Liver (tissue), 9 donors: Measurements from ENCODE around the gene SEPTIN2. TPM values are rescaled to one million over a fixed set of nuclear protein-coding genes. Genes with fewer than 3 reads are reported as not detected.

Experiments used
- DNase-seq: peaks from one replicate; pipeline ENCODE4 v3.0.0-alpha.2; 2017; ENCODE audit warnings: low spot score
- H3K27ac ChIP-seq, 2 donors: one replicate each; pipeline ENCODE4 v1.7.0; 2013; ENCODE audit warnings: inconsistent platforms in 2 of 2, low read length in 2 of 2, control low read depth in 1 of 2, low read depth in 1 of 2, mild to moderate bottlenecking in 1 of 2
- H3K27me3 ChIP-seq, 4 donors: one replicate each; pipeline versions ENCODE4 v1.6.1 to v1.7.0; 2013; ENCODE audit warnings: low read length in 3 of 4, inconsistent platforms in 1 of 4, mild to moderate bottlenecking in 1 of 4, moderate library complexity in 1 of 4; ENCODE audit not compliant: control insufficient read depth in 4 of 4, insufficient read depth in 4 of 4
- H3K36me3 ChIP-seq, 4 donors: one replicate each; pipeline versions ENCODE4 v1.6.1 to v1.7.0; 2013; ENCODE audit warnings: low read length in 3 of 4, mild to moderate bottlenecking in 3 of 4, low read depth in 1 of 4, moderate library complexity in 1 of 4; ENCODE audit not compliant: control insufficient read depth in 4 of 4, insufficient read depth in 3 of 4
- H3K4me1 ChIP-seq, 4 donors: one replicate each; pipeline versions ENCODE4 v1.6.1 to v1.7.0; 2013; ENCODE audit warnings: low read length in 3 of 4, mild to moderate bottlenecking in 3 of 4, moderate library complexity in 1 of 4; ENCODE audit not compliant: control insufficient read depth in 4 of 4, insufficient read depth in 4 of 4
- H3K4me3 ChIP-seq, 3 donors: one replicate each; pipeline versions ENCODE4 v1.6.1 to v1.7.0; 2013; ENCODE audit warnings: low read length in 3 of 3, control low read depth in 1 of 3, low read depth in 1 of 3, mild to moderate bottlenecking in 1 of 3
- H3K9ac ChIP-seq, 2 donors: one replicate each; pipeline ENCODE4 v1.7.0; 2013; ENCODE audit warnings: low read length in 2 of 2, mild to moderate bottlenecking in 2 of 2, moderate library complexity in 2 of 2, control low read depth in 1 of 2, low read depth in 1 of 2
- H3K9me3 ChIP-seq, 4 donors: one replicate each; pipeline versions ENCODE4 v1.6.1 to v1.7.0; 2013; ENCODE audit warnings: low read length in 3 of 4; ENCODE audit not compliant: control insufficient read depth in 4 of 4
- ATF3 ChIP-seq: IDR thresholded peaks from 2 replicates; pipeline ENCODE4 v1.6.1; 2016; ENCODE audit warnings: antibody characterized with exemption
- EGR1 ChIP-seq, 2 donors: IDR thresholded peaks; 2 replicates each; pipeline ENCODE4 v1.6.1; 2016 to 2018; ENCODE audit warnings: antibody characterized with exemption in 2 of 2, low read depth in 2 of 2
- GABPA ChIP-seq, 2 donors: IDR thresholded peaks in 1 of 2; conservative IDR thresholded peaks in 1 of 2; 2 replicates each; pipeline ENCODE4 v1.6.1; 2016; ENCODE audit warnings: antibody characterized with exemption in 2 of 2, mild to moderate bottlenecking in 1 of 2, moderate library complexity in 1 of 2
- HNF4A ChIP-seq, 2 donors: conservative IDR thresholded peaks; 2 replicates each; pipeline ENCODE4 v1.6.1; 2016; ENCODE audit warnings: antibody characterized with exemption in 2 of 2, mild to moderate bottlenecking in 2 of 2
- MAX ChIP-seq: IDR thresholded peaks from 2 replicates; pipeline ENCODE4 v1.6.1; 2016; ENCODE audit warnings: antibody characterized with exemption
- NR2F2 ChIP-seq: IDR thresholded peaks from 2 replicates; pipeline ENCODE4 v1.6.1; 2016; ENCODE audit warnings: antibody characterized with exemption
- RAD21 ChIP-seq, 2 donors: IDR thresholded peaks; 2 replicates each; pipeline ENCODE4 v1.6.1; 2016; ENCODE audit warnings: antibody characterized with exemption in 2 of 2, mild to moderate bottlenecking in 2 of 2
- RXRA ChIP-seq, 2 donors: IDR thresholded peaks; 2 replicates each; pipeline ENCODE4 v1.6.1; 2017 to 2018; ENCODE audit warnings: antibody characterized with exemption in 2 of 2, mild to moderate bottlenecking in 1 of 2
- SP1 ChIP-seq: IDR thresholded peaks from 2 replicates; pipeline ENCODE4 v1.6.1; 2018; ENCODE audit warnings: antibody characterized with exemption, mild to moderate bottlenecking
- TAF1 ChIP-seq: conservative IDR thresholded peaks from 2 replicates; pipeline ENCODE4 v1.6.1; 2016; ENCODE audit warnings: antibody characterized with exemption, mild to moderate bottlenecking
- YY1 ChIP-seq: IDR thresholded peaks from 2 replicates; pipeline ENCODE4 v1.6.1; 2016; ENCODE audit warnings: antibody characterized with exemption, mild to moderate bottlenecking
- WGBS: extraction: QIAGEN DNeasy Blood & Tissue Kit; methylation state at CpG from one replicate; pipeline ENCODE4 v1.1.7; 2013; 5-methylcytosine and 5-hydroxymethylcytosine counted together
- polyA plus RNA-seq, 2 donors: library from polyadenylated mRNA; stranded (reverse) in 1 of 2; unstranded in 1 of 2; fragments of 200-250 nt in 1 of 2; fragments of >200 nt in 1 of 2; fragmentation: Nextera tagmentation in 1 of 2; extraction: Ambion mirVana in 1 of 2; gene quantifications; one replicate each; pipeline versions ENCODE4 v1.2.1 to v1.2.3, GENCODE V29; 2013 to 2015
- total RNA-seq, 2 donors: library from RNA; depleted of rRNA; stranded (reverse); fragments of >200 nt; gene quantifications; one replicate each; pipeline ENCODE4 v1.2.3, GENCODE V29; 2014
- TF ChIP-seq, protein P1 (sequence below): IDR thresholded peaks from 2 replicates; pipeline ENCODE4 v1.6.1; 2016; ENCODE audit warnings: antibody characterized with exemption
- TF ChIP-seq, protein P2 (sequence below): fragments of 150-350 bp; IDR thresholded peaks from 2 replicates; pipeline ENCODE4 v1.5.1; 2017; ENCODE audit warnings: improper control_type of control experiment, low read depth, low read length; ENCODE audit not compliant: missing input control
- donor health status: healthy.
- donor health status: healthy.
- donor health status: healthy.
- donor health status: healthy.
- donor health status: healthy.

SEPTIN2 gene
- total and polyA plus RNA-seq, 4 donors = 63.7 to 147 (median 96.9) TPM

DNA sequence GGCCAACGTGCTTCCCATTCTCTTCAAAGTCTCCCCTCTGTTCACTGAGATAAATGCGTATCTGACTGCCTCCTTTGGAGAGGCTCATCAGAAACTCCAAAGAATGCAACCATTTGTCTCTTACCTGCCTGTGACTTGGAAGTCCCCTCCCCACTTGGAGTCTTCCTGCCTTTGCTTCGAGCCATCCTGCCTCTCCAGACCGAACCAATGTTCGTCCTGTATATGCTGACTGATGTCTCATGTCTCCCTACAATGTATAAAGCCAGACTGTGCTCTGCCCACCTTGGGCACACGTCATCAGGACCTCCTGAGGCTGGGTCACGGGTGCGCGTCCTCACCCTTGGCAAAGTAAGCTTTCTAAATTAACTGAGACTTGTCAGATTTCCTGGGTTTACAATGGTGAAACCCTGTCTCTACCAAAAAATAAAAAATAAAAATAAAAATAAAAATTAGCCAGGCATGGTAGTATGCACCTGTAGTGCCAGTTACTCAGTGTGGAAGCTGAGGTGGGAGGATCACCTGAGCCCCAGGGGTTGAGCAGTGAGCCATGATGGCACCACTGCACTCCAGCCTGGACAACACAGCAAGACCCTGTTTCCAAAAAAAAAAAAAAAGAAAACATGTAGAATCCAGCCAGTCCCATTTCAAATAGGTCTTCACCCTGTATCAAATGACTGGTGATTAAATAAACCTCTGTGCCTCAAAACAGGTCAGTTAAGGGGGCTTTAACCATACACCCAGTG, 29.2 kb upstream of the SEPTIN2 start:
- Histone ChIP-seq H3K4me1 (peaks cover 4 to 21% (median 15%) of the 10 kb centered on the region in 4 donors), H3K9me3 (no peaks in the 10 kb centered on the region), H3K36me3 (no peaks in the 10 kb centered on the region), H3K9ac (no peak overlapping the region), H3K4me3 (no peak overlapping the region), H3K27ac (no peak overlapping the region), H3K27me3 (no peaks in the 10 kb centered on the region)
- DNase-seq = no peak
- 97% methylated on average over 9 of the region's 9 CpGs for WGBS
- TF ChIP-seq, protein P1, sequence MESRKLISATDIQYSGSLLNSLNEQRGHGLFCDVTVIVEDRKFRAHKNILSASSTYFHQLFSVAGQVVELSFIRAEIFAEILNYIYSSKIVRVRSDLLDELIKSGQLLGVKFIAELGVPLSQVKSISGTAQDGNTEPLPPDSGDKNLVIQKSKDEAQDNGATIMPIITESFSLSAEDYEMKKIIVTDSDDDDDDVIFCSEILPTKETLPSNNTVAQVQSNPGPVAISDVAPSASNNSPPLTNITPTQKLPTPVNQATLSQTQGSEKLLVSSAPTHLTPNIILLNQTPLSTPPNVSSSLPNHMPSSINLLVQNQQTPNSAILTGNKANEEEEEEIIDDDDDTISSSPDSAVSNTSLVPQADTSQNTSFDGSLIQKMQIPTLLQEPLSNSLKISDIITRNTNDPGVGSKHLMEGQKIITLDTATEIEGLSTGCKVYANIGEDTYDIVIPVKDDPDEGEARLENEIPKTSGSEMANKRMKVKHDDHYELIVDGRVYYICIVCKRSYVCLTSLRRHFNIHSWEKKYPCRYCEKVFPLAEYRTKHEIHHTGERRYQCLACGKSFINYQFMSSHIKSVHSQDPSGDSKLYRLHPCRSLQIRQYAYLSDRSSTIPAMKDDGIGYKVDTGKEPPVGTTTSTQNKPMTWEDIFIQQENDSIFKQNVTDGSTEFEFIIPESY = no peak
- TF ChIP-seq EGR1 (IDR thresholded peaks at IDR 0.05; ENCODE audit: low read depth in 2 of 2) = no peak
- TF ChIP-seq MAX = no peak
- TF ChIP-seq, protein P2, sequence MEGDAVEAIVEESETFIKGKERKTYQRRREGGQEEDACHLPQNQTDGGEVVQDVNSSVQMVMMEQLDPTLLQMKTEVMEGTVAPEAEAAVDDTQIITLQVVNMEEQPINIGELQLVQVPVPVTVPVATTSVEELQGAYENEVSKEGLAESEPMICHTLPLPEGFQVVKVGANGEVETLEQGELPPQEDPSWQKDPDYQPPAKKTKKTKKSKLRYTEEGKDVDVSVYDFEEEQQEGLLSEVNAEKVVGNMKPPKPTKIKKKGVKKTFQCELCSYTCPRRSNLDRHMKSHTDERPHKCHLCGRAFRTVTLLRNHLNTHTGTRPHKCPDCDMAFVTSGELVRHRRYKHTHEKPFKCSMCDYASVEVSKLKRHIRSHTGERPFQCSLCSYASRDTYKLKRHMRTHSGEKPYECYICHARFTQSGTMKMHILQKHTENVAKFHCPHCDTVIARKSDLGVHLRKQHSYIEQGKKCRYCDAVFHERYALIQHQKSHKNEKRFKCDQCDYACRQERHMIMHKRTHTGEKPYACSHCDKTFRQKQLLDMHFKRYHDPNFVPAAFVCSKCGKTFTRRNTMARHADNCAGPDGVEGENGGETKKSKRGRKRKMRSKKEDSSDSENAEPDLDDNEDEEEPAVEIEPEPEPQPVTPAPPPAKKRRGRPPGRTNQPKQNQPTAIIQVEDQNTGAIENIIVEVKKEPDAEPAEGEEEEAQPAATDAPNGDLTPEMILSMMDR = no peak
- no peak for TF ChIP-seq ATF3
- no peak for TF ChIP-seq SP1

DNA sequence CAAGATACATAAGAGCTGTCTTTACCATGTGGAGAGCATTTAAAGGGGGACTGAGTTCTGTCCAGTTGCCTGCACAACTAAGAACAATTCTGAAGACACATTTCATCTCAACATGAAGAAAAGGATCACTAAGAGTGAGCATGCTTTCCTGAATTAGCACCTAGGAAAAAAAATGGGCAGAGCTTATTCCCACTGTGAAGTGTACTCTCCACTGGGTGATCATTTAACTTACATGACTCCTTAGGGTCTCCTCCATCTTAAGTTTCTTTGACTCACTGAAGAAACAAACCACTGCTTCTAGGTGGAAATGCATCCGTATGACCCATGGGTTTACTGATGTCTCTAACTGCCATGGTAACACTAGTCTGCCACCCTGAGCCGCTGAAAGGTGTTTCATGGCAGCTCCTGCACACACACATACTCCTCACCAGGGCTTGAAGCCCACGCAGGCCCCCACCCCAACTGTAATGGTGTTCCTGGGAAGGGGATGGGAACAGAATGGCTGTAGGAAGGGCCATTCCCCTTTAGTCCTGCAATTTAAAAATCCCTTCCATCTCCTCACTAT, 27.3 kb upstream of the SEPTIN2 start:
- no peaks in the 10 kb centered on the region for H3K9me3 ChIP-seq
- H3K4me1 ChIP-seq = peaks cover 4 to 18% (median 13%) of the 10 kb centered on the region in 4 donors
- H3K4me3 ChIP-seq = no peak overlapping the region
- H3K27ac ChIP-seq = no peak overlapping the region
- TF ChIP-seq TAF1 (no peak), GABPA (IDR thresholded peaks at IDR 0.05 in 1 of 2, conservative IDR thresholded peaks at IDR 0.05 in 1 of 2) (no peak), YY1 (no peak), NR2F2 (no peak), RAD21 (IDR thresholded peaks at IDR 0.05) (no peak), RXRA (IDR thresholded peaks at IDR 0.05) (no peak), ATF3 (no peak), MAX (no peak), HNF4A (conservative IDR thresholded peaks at IDR 0.05) (no peak)
- TF ChIP-seq, protein P1 = no peak
- H3K9ac ChIP-seq = no peak overlapping the region
- DNase-seq = no peak
- H3K36me3 ChIP-seq = no peaks in the 10 kb centered on the region
- 94% methylated on average over 3 of the region's 3 CpGs for WGBS
- no peaks in the 10 kb centered on the region for H3K27me3 ChIP-seq
